GM12878 (cell line): ENCODE results near the gene AXIN1. TPM values are rescaled to one million over a fixed set of nuclear protein-coding genes. Genes with fewer than 3 reads are reported as not detected.
A peak's percentile ranks its signal among the peaks of the same experiment; 100 is the strongest.

Source experiments
- ATAC-seq: fragments of 200-7000 bp; cut with Tn5 transposase; 3 replicates; pipeline ENCODE4 v1.9.1; 2020; ENCODE audit warnings: mild to moderate bottlenecking, moderate library complexity
- BruUV-seq: library from RNA; stranded (reverse); fragments of 400-500 nt; replicated peaks from 2 replicates; lab custom pipeline; 2021; lab: Mats Ljungman, UMichigan
- CTCF ChIA-PET: fragments of 300-600 bp; sonication (Branson Sonifier 250); formaldehyde crosslinking; extraction: SDS; loops from one replicate; lab custom pipeline; 2021; ENCODE audit warnings: inconsistent platforms; lab: Yijun Ruan, JAX
- POLR2A ChIA-PET: fragments of 350-600 bp; formaldehyde crosslinking; extraction: SDS; loops from one replicate; lab custom pipeline; 2021; ENCODE audit warnings: inconsistent platforms; lab: Charles Lee
- RAD21 ChIA-PET: fragments of 300-600 bp; sonication (Branson Sonifier 250); formaldehyde crosslinking; loops from one replicate; lab custom pipeline; 2023; ENCODE audit warnings: antibody characterized with exemption; ENCODE audit not compliant: unreplicated experiment; lab: Charles Lee
- SMC1A ChIA-PET: fragments of 300-600 bp; sonication (Branson Sonifier 250); formaldehyde crosslinking; loops from one replicate; lab custom pipeline; 2023; ENCODE audit not compliant: unreplicated experiment, uncharacterized antibody; lab: Charles Lee
- DNase-seq: peaks from one replicate; pipeline ENCODE4 v3.0.0-alpha.2; 2011; ENCODE audit warnings: low read depth, low spot score
- FAIRE-seq: peaks from 3 replicates; lab custom pipeline; 2011; peaks lifted over from hg19 to GRCh38; lab: Jason Lieb, UNC
- H2AFZ ChIP-seq: 2 replicates; pipeline ENCODE4 v1.6.0; 2011; ENCODE audit warnings: low read depth, low read length, control low read depth; ENCODE audit not compliant: control insufficient read depth
- H3K27ac ChIP-seq: 2 replicates; pipeline ENCODE4 v1.5.1; 2011; ENCODE audit warnings: control low read depth; ENCODE audit not compliant: control insufficient read depth, insufficient read depth
- H3K27me3 ChIP-seq, 2 experiments: replicated peaks in 1 of 2; 2 replicates each; pipeline versions ENCODE4 v1.6.0 to v1.6.1; 2011; ENCODE audit warnings: low read length in 1 of 2; ENCODE audit not compliant: control insufficient read depth in 2 of 2, insufficient read depth in 2 of 2
- H3K36me3 ChIP-seq, 2 experiments: 2 replicates each; pipeline ENCODE4 v1.5.1; 2011; ENCODE audit warnings: low read length in 1 of 2; ENCODE audit not compliant: control insufficient read depth in 2 of 2, insufficient read depth in 2 of 2
- H3K4me1 ChIP-seq: 2 replicates; pipeline ENCODE4 v1.6.1; 2011; ENCODE audit warnings: mild to moderate bottlenecking, low read length, moderate library complexity, mixed read lengths; ENCODE audit not compliant: control insufficient read depth, insufficient read depth
- H3K4me2 ChIP-seq: 2 replicates; pipeline ENCODE4 v1.6.0; 2011; ENCODE audit warnings: control low read depth; ENCODE audit not compliant: control insufficient read depth, insufficient read depth
- H3K4me3 ChIP-seq: fragments of 200-600 bp; sonication (generic); 2 replicates; pipeline ENCODE4 v1.5.1; 2016
- H3K79me2 ChIP-seq: 2 replicates; pipeline ENCODE4 v1.6.0; 2011; ENCODE audit warnings: low read length; ENCODE audit not compliant: control insufficient read depth, insufficient read depth
- H3K9ac ChIP-seq: 2 replicates; pipeline ENCODE4 v1.8.0; 2011; ENCODE audit warnings: low read length, control low read depth, mixed read lengths; ENCODE audit not compliant: control insufficient read depth, insufficient read depth
- H3K9me3 ChIP-seq: replicated peaks from 3 replicates; pipeline ENCODE4 v1.5.1; 2011; ENCODE audit warnings: mild to moderate bottlenecking, low read length; ENCODE audit not compliant: control insufficient read depth, insufficient read depth
- H4K20me1 ChIP-seq: 2 replicates; pipeline ENCODE4 v1.6.0; 2011; ENCODE audit not compliant: control insufficient read depth, insufficient read depth
- EGR1 ChIP-seq, 2 experiments: IDR thresholded peaks; 1 replicate in 1 of 2; 2 replicates in 1 of 2; pipeline ENCODE4 v1.6.1; 2011 to 2012; ENCODE audit warnings: low read depth in 2 of 2, low read length in 2 of 2, borderline replicate concordance in 1 of 2, mild to moderate bottlenecking in 1 of 2, moderate library complexity in 1 of 2
- EP300 ChIP-seq, 2 experiments: fragments of 150-350 bp in 1 of 2; IDR thresholded peaks; 2 replicates each; pipeline ENCODE4 v1.6.1; 2011 to 2012; ENCODE audit warnings: low read depth in 2 of 2, low read length in 2 of 2, borderline replicate concordance in 1 of 2, improper control_type of control experiment in 1 of 2, inconsistent platforms in 1 of 2; ENCODE audit not compliant: control insufficient read depth in 1 of 2
- KDM1A ChIP-seq: fragments of 200-600 bp; sonication (generic); IDR thresholded peaks from 2 replicates; pipeline ENCODE4 v1.6.1; 2016; ENCODE audit warnings: borderline replicate concordance
- PAX5 ChIP-seq: IDR thresholded peaks from 2 replicates; pipeline ENCODE4 v1.6.1; 2011; ENCODE audit warnings: low read depth, low read length, borderline replicate concordance
- PAX8 ChIP-seq: fragments of 450-650 bp; IDR thresholded peaks from 2 replicates; pipeline ENCODE4 v1.6.1; 2017; ENCODE audit warnings: mild to moderate bottlenecking, moderate library complexity
- SIN3A ChIP-seq: IDR thresholded peaks from 2 replicates; pipeline ENCODE4 v1.6.1; 2012; ENCODE audit warnings: low read depth, low read length, improper control_type of control experiment
- SPI1 ChIP-seq: IDR thresholded peaks from 2 replicates; pipeline ENCODE4 v1.6.1; 2011; ENCODE audit warnings: low read depth, mild to moderate bottlenecking, low read length, moderate library complexity, borderline replicate concordance; ENCODE audit not compliant: insufficient read depth
- SUZ12 ChIP-seq: fragments of 200-600 bp; sonication (generic); IDR thresholded peaks from one replicate; pipeline ENCODE4 v1.6.1; 2018; ENCODE audit warnings: antibody characterized with exemption, mild to moderate bottlenecking; ENCODE audit not compliant: unreplicated experiment
- TCF3 ChIP-seq: IDR thresholded peaks from 2 replicates; pipeline ENCODE4 v1.6.1; 2012; ENCODE audit warnings: low read depth, mild to moderate bottlenecking, low read length, borderline replicate concordance; ENCODE audit not compliant: insufficient read depth
- YBX1 ChIP-seq: fragments of 450-650 bp; IDR thresholded peaks from 2 replicates; pipeline ENCODE4 v1.6.1; 2016; ENCODE audit warnings: antibody characterized with exemption
- ZBED1 ChIP-seq: IDR thresholded peaks from 2 replicates; pipeline ENCODE4 v1.6.1; 2016; ENCODE audit warnings: borderline replicate concordance
- WGBS: methylation state at CpG from one replicate; pipeline ENCODE4 v1.1.6; 2016; ENCODE audit warnings: low lambda C conversion rate; ENCODE audit not compliant: insufficient replicate concordance, insufficient coverage; ENCODE audit errors: missing lambda C conversion rate; 5-methylcytosine and 5-hydroxymethylcytosine counted together
- in situ Hi-C: fragments of 300-500 bp; cut with MboI; formaldehyde crosslinking; loops from 9 replicates; pipeline ENCODE4 v1.14.3; 2018; ENCODE audit warnings: mixed read lengths
- intact Hi-C: fragments of 100-400 bp; cut with micrococcal nuclease; formaldehyde crosslinking; loops from one replicate; pipeline ENCODE4 v1.14.2; 2022; ENCODE audit not compliant: unreplicated experiment
- polyA plus RNA-seq, 11 experiments: library from polyadenylated mRNA; depleted of rRNA in 4 of 11; unstranded in 6 of 11; stranded (reverse) in 5 of 11; fragments of >200 nt; fragmentation: Nextera tagmentation in 4 of 11; fragmentation: Illumina TruSeq in 1 of 11; extraction: Ambion mirVana in 4 of 11; extraction: Trizol in 1 of 11; gene quantifications; 1 replicate in 1 of 11; 2 replicates in 10 of 11; pipeline versions ENCODE4 v1.2.1 to v1.2.3, GENCODE V29; 2011 to 2016; ENCODE audit warnings: inconsistent platforms in 2 of 11, missing spikeins in 2 of 11, low read depth in 1 of 11
- total RNA-seq, 4 experiments: library from RNA; depleted of rRNA in 3 of 4; stranded (reverse); fragments of >200 nt in 3 of 4; fragmentation: Illumina TruSeq in 1 of 4; extraction: Trizol in 1 of 4; gene quantifications; 2 replicates each; pipeline versions ENCODE4 v1.2.1 to v1.2.3, GENCODE V29; 2013 to 2021
- TF ChIP-seq, protein P1 (sequence below): IDR thresholded peaks from 2 replicates; pipeline ENCODE4 v1.6.1; 2012; ENCODE audit warnings: mild to moderate bottlenecking, low read depth, low read length
- TF ChIP-seq, protein P2 (sequence below): IDR thresholded peaks from 2 replicates; pipeline ENCODE4 v1.6.1; 2011; ENCODE audit warnings: low read depth, low read length, improper control_type of control experiment, borderline replicate concordance
- TF ChIP-seq, protein P3 (sequence below): fragments of 450-650 bp; IDR thresholded peaks from 2 replicates; pipeline ENCODE4 v1.6.1; 2016; ENCODE audit warnings: mild to moderate bottlenecking
- TF ChIP-seq, protein P4 (sequence below), 3 experiments: IDR thresholded peaks in 2 of 3; conservative IDR thresholded peaks in 1 of 3; 2 replicates each; pipeline ENCODE4 v1.5.1; 2011; ENCODE audit warnings: low read depth in 3 of 3, low read length in 3 of 3, mild to moderate bottlenecking in 3 of 3, control low read depth in 2 of 3, moderate library complexity in 2 of 3, inconsistent platforms in 1 of 3, mixed read lengths in 1 of 3; ENCODE audit not compliant: control insufficient read depth in 2 of 3, insufficient read depth in 1 of 3; ENCODE audit errors: extremely low read depth in 1 of 3

The AXIN1 gene
- total and polyA plus RNA-seq, 10 of the 15 experiments (the other 5 are each of a cell fraction or from before 2014, with no cell fraction given), result 0.26 to 27.1 (median 7.7) TPM

DNA sequence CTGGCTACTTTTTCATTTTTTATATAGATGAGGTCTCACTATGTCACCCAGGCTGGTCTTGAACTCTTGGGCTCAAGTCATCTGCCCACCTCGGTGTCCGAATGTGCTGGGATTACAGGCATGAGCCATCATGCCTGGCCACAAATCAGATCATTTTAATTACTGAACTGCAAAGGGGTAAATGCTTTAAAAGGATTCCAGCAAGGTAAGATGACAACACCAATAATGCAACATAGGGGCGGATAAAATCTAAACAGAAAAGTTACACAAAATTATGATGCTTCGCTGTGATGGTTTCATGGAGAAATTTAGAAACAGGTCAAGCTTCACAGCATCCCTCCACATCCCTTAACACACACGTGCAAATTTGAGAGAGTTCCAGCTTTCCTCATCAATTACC is 32.3 kb downstream of the AXIN1 start (continued):
- TF ChIP-seq SPI1 (no peak), PAX8 (no peak), PAX5 (no peak), KDM1A (no peak), ZBED1 (no peak), EGR1 (IDR thresholded peaks at IDR 0.05; ENCODE audit: borderline replicate concordance in 1 of 2, low read depth in 2 of 2, low read length in 2 of 2) (no peak), TCF3 (no peak)
- TF ChIP-seq, protein P1, sequence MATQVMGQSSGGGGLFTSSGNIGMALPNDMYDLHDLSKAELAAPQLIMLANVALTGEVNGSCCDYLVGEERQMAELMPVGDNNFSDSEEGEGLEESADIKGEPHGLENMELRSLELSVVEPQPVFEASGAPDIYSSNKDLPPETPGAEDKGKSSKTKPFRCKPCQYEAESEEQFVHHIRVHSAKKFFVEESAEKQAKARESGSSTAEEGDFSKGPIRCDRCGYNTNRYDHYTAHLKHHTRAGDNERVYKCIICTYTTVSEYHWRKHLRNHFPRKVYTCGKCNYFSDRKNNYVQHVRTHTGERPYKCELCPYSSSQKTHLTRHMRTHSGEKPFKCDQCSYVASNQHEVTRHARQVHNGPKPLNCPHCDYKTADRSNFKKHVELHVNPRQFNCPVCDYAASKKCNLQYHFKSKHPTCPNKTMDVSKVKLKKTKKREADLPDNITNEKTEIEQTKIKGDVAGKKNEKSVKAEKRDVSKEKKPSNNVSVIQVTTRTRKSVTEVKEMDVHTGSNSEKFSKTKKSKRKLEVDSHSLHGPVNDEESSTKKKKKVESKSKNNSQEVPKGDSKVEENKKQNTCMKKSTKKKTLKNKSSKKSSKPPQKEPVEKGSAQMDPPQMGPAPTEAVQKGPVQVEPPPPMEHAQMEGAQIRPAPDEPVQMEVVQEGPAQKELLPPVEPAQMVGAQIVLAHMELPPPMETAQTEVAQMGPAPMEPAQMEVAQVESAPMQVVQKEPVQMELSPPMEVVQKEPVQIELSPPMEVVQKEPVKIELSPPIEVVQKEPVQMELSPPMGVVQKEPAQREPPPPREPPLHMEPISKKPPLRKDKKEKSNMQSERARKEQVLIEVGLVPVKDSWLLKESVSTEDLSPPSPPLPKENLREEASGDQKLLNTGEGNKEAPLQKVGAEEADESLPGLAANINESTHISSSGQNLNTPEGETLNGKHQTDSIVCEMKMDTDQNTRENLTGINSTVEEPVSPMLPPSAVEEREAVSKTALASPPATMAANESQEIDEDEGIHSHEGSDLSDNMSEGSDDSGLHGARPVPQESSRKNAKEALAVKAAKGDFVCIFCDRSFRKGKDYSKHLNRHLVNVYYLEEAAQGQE, result no peak
- TF ChIP-seq, all 136 proteins: peak for 0

DNA sequence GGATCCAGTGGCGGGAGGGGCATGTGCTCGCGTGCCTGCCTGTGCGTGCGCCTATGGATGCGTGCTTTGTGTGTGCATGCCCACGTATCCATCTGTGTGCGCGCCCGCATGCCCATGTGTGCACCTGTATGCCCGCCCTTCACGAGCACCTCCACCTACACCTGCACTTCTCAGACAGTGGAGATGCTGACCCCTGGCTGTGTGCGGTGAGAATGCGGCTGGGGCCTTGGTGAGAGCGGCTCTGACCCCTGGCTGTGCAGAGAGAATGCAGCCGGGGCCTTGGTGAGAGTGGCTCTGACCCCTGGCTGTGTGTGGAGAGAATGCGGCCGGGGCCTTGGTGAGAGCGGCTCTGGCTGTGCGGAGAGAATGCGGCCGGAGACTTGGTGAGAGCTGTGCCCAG is 33.9 kb downstream of the AXIN1 start:
- ChIA-PET RAD21 (no interaction called here), SMC1A (no interaction called here), POLR2A (no interaction called here), CTCF (no interaction called here)
- FAIRE-seq, result no peak
- Histone ChIP-seq H3K9me3 (no peaks in the 10 kb centered on the region), H3K4me1 (peaks cover under 1% of the 10 kb centered on the region), H3K9ac (no peak overlapping the region), H3K27ac (no peak overlapping the region), H2AFZ (no peak overlapping the region), H3K4me3 (no peak overlapping the region), H3K4me2 (no peak overlapping the region), H3K79me2 (no peaks in the 10 kb centered on the region; the same call in none of the 2 replicates), H3K36me3 (peaks cover 3 to 15% of the 10 kb centered on the region in 2 experiments; a peak in 3 of 4 replicates), H4K20me1 (no peaks in the 10 kb centered on the region), H3K27me3 (no peaks in the 10 kb centered on the region)
- no peak for DNase-seq
- in situ Hi-C loops, result no loop called here
- no TSS peak for BruUV-seq
- intact Hi-C loops, result no loop called here
- WGBS, result 99% methylated on average over 22 of the region's 22 CpGs
- ATAC-seq, result peak; percentile 28; the same call in 1 of the 3 replicates
- TF ChIP-seq, protein P2, sequence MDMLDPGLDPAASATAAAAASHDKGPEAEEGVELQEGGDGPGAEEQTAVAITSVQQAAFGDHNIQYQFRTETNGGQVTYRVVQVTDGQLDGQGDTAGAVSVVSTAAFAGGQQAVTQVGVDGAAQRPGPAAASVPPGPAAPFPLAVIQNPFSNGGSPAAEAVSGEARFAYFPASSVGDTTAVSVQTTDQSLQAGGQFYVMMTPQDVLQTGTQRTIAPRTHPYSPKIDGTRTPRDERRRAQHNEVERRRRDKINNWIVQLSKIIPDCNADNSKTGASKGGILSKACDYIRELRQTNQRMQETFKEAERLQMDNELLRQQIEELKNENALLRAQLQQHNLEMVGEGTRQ, result no peak
- TF ChIP-seq SUZ12 (no peak), EP300 (IDR thresholded peaks at IDR 0.05; ENCODE audit: borderline replicate concordance in 1 of 2, control insufficient read depth in 1 of 2, low read depth in 2 of 2, low read length in 2 of 2) (no peak), SIN3A (no peak), YBX1 (no peak)
- TF ChIP-seq, protein P3, sequence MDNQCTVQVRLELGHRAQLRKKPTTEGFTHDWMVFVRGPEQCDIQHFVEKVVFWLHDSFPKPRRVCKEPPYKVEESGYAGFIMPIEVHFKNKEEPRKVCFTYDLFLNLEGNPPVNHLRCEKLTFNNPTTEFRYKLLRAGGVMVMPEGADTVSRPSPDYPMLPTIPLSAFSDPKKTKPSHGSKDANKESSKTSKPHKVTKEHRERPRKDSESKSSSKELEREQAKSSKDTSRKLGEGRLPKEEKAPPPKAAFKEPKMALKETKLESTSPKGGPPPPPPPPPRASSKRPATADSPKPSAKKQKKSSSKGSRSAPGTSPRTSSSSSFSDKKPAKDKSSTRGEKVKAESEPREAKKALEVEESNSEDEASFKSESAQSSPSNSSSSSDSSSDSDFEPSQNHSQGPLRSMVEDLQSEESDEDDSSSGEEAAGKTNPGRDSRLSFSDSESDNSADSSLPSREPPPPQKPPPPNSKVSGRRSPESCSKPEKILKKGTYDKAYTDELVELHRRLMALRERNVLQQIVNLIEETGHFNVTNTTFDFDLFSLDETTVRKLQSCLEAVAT, result no peak
- TF ChIP-seq, protein P4, sequence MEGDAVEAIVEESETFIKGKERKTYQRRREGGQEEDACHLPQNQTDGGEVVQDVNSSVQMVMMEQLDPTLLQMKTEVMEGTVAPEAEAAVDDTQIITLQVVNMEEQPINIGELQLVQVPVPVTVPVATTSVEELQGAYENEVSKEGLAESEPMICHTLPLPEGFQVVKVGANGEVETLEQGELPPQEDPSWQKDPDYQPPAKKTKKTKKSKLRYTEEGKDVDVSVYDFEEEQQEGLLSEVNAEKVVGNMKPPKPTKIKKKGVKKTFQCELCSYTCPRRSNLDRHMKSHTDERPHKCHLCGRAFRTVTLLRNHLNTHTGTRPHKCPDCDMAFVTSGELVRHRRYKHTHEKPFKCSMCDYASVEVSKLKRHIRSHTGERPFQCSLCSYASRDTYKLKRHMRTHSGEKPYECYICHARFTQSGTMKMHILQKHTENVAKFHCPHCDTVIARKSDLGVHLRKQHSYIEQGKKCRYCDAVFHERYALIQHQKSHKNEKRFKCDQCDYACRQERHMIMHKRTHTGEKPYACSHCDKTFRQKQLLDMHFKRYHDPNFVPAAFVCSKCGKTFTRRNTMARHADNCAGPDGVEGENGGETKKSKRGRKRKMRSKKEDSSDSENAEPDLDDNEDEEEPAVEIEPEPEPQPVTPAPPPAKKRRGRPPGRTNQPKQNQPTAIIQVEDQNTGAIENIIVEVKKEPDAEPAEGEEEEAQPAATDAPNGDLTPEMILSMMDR (IDR thresholded peaks at IDR 0.05 in 2 of 3, conservative IDR thresholded peaks at IDR 0.05 in 1 of 3; ENCODE audit: control insufficient read depth in 2 of 3, extremely low read depth in 1 of 3, insufficient read depth in 1 of 3, low read depth in 3 of 3, low read length in 3 of 3), result peak; percentile 17 to 30 (median 24); a peak in 5 of 6 replicates
